HG03159 (cell line): ENCODE data around the gene STBD1.
"Not testable (repeated sequence)": the region's sequence is repeated elsewhere in the genome, so short reads cannot be mapped to it uniquely, and the experiment has no call there.

Source experiments
- ATAC-seq: cut with Tn5 transposase; IDR thresholded peaks from one replicate; pipeline ENCODE4 v1.9.1; 2021; ENCODE audit warnings: mild to moderate bottlenecking, moderate library complexity; ENCODE audit not compliant: unreplicated experiment

Gene STBD1

DNA sequence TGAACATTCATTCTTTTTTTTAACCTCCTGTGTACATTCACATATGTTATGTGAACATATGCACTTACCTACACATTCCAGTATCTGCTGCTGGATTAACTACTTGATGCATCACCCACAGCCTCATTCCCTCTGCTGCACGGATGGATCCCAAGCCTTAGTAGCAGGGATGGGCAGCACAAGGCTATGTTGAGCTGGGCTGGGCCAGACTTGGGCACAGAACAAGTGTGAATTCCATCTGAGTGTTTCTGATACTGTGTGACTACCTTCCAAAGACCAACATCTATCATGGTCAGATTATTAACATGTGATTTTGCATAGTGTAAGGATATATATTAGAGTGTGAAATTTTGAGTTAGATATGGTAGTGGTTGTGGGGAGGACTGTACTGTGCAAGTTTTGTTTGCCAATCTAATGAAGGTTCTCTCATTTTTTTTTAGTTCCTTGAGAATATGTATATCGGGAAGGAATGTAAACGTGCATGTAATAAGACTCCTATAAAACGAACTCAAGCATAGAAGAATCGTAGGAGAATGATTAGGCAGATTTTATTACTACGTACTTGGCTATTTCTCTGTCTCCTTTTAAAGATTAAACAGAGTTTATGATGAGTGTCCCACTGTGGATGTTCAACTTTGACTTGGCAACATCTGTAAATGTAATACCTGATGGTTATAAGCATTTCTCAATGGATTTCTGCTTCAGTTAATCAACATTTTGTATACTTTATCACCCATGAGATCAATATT lies 23.4 kb upstream of the STBD1 start:
- ATAC-seq, result no peak

- no peak for ATAC-seq
These were observed 22.6 kb upstream of the STBD1 start for GRCh38 chr4:76283900-76284299.

DNA sequence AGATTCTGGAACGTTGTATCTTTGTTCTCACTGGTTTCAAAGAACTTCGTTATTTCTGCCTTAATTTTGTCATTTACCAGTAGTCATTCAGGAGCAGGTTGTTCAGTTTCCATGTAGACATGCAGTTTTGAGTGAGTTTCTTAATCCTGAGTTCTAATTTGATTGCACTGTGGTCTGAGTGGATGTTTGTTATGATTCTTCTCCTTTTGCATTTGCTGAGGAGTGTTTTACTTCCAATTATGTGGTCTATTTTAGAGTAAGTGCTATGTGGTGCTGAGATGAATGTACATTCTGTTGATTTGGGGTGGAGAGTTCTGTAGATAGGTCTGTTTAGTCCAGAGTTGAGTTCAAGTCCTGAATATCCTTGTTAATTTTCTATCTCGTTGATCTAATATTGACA lies 18.7 kb upstream of the STBD1 start:
- not testable (repeated sequence) for ATAC-seq

DNA sequence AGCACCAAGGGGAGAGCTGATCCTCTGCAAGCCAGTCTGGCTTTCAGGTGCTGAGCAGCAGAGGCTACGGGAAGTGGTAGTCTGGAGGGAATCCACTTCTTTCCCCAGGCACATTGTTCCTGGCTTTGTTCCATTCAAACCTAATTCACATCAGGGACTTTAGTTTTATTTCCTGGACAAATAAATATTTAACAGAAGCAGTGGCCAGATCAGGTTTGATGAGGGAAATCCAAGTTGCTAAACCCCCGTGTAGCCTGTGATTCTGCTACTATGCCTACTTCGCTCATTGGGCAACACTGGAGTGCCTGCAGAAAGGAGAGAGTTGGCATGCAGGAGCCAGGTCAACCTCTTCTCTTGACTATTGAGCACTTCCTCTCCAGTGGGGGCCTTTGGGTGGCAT lies 13.8 kb upstream of the STBD1 start:
- ATAC-seq, result no peak

- no peak for ATAC-seq
These were observed 12.8 kb upstream of the STBD1 start for GRCh38 chr4:76293772-76294171.

- ATAC-seq, result no peak
These were observed 10.2 kb upstream of the STBD1 start for GRCh38 chr4:76296286-76296820.

GRCh38 chr4:76298227-76298626 lies 8.3 kb upstream of the STBD1 start:
- no peak for ATAC-seq

- ATAC-seq, result no peak
These were observed 6.5 kb upstream of the STBD1 start for GRCh38 chr4:76300012-76300411.

DNA sequence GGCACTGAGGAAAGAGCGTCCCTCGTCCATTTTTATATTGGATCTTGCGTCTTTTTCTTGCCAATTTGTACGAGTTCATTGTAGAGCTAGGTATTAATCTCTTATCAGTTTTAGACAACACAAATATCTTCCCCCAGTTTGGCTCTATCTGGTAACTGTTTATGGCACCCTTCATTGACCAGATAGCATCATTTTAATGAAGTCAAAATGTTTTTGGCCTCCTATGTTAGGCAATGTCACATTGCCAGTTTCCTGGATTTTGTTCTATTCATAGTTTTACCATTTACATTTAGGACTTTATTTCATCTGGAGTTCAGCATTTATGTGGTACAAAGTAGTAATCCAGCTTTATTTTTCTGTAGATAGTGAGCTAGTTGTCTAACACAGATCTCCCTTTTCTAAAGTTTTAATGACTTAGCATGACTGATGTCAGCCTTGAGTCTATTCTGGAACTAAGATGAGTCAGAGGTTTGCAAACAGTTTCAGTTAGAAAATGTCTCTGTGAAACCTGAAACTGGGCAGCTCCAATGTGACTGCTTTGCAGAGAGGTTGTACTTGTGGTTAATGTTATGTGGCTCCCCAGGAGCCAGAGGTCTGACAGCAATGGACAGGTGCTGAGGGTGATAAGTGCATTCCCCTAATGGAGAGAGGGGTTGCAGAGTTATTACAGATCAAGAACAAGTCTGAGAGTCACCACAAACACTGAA lies 5.3 kb upstream of the STBD1 start:
- peak; percentile 97 for ATAC-seq

DNA sequence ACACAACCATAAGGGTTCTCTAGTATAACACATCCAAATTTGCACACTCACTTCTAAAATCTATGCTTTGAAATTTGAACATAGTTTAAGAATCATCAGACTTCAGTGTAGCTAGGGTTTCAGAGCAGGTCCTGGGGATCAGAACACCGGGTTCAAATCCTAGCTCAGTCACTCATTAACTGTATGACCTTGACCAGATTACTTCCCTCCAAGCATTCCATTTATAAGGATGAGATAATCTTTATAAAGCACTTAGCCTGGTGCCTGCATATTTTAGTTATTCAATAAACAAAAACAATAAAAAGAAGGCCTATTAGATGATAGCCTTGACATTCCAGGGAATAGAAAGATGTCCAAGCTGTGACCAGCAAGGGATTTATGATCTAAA lies 4.8 kb upstream of the STBD1 start:
- ATAC-seq, result no peak

DNA sequence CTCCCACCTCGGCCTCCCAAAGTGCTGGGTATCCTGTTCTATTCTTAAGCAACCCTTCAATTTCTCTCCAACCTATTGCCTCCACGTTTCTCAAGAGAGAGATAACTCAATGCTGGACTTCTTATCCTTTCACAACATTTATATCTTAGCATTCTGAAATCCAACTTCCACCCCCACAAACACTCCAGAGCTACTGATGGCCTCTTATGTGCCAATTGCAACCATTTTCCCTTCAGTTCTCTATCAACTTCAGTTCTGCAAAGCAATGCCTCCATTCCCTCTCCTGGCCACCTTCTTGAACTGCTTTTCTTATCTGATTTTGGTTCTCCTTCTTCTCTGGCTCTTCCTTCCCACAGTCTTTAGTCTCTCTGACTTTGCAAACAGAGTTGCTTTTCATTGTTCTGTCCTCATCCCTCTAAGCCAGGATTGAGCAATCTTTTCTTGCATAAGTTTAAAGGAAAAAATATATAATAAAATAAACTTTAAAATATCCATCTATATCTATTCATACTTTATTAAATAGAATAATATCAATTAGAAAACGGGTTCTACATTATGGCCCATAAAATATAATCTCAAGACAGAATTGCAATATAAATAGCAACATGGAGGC lies 3.6 kb upstream of the STBD1 start:
- ATAC-seq, result no peak

DNA sequence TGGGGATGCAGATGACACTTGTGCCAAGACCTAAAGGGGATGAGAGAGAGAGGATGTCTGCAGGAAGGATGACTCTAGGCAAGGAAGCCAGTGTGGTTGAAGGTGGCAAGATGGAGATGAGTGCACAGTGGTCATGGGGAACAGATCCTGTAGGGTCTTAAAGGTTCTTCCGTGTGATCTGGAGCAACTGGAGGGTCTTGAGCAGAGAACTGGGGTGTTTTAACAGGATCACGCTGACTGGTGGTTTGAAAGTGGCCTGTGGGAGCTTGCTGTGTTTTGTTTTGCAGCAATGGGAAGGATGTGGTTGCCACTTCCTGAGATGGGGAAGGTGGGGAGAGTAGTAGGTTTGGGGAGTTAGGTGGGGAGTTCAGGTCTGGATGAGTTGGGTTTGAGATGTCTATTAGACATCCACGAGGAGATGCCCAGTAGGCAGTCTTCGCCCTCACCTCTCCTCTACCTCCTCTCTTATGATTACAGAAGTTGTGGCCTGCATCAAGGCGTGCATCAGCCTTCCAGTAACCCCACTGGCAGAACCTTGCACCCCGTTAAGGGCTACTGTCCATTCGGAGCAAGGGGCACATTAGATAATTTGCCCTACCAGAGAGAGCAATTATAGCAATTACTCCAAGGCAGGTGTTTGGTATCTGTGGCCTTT lies 1.4 kb upstream of the STBD1 start:
- ATAC-seq, result no peak

- no peak for ATAC-seq
These were observed 538 bp downstream of the STBD1 start for GRCh38 chr4:76306882-76307659.

- ATAC-seq, result no peak
These were observed 1.1 kb downstream of the STBD1 start for GRCh38 chr4:76307660-76308014.

DNA sequence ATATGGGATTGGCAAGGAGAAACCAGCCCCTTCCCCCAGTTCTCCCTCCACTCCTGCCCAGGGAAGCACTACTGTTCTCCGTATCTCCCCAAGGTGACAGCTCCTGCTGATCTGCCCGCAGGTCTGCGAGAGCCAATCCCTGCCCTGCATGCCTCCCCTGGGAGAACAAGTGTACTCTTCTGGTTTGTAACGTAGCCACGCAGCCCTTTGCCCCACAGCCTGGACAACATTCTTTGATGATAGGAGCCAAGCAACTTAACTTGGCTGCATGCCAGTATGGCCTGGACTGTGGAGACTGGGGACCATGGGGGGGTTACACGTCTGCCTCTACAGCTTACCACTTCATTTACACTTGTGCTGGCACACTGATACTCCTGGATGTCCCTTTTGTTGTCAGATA lies 2.0 kb downstream of the STBD1 start:
- ATAC-seq, result no peak

- ATAC-seq, result no peak
These were observed 3.5 kb downstream of the STBD1 start for GRCh38 chr4:76309939-76310550.

- no peak for ATAC-seq
These were observed 4.2 kb downstream of the STBD1 start for GRCh38 chr4:76310683-76311082.

GRCh38 chr4:76311896-76312331 lies 5.4 kb downstream of the STBD1 start:
- ATAC-seq, result no peak

- ATAC-seq, result no peak
These were observed 5.9 kb downstream of the STBD1 start for GRCh38 chr4:76312457-76312856.

DNA sequence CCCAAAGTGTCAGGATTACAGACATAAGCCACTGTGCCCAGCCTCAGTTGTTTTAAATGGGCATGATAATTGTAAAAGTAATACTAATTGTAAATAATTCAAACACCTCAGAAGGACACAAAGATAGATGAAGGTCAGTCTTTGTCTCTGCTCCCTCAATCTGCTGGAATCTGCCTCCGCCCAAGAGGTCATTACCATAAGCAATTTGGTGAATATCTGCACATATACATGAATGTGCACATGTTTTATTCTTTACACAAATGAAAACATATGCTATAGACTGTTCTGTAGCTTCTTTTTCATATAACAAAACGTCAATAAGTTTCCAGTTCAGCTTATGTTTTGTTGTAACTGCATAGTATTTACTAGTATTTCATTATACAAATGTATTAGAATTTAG lies 7.0 kb downstream of the STBD1 start:
- no peak for ATAC-seq
